Ishikawa (cell line): Measurements from ENCODE around the gene ATG7.

Source experiments
- CEBPB ChIP-seq: IDR thresholded peaks from 2 replicates; pipeline ENCODE4 v1.6.1; 2012
- CREB1 ChIP-seq: IDR thresholded peaks from 2 replicates; pipeline ENCODE4 v1.6.1; 2012; ENCODE audit warnings: low read depth
- EP300 ChIP-seq: IDR thresholded peaks from 2 replicates; pipeline ENCODE4 v1.6.1; 2012; ENCODE audit warnings: borderline replicate concordance
- FOXM1 ChIP-seq: IDR thresholded peaks from 2 replicates; pipeline ENCODE4 v1.6.1; 2012; ENCODE audit warnings: low read depth, borderline replicate concordance
- MAX ChIP-seq: IDR thresholded peaks from 2 replicates; pipeline ENCODE4 v1.6.1; 2012
- RAD21 ChIP-seq: IDR thresholded peaks from 2 replicates; pipeline ENCODE4 v1.6.1; 2012; ENCODE audit warnings: low read depth
- TAF1 ChIP-seq: IDR thresholded peaks from 2 replicates; pipeline ENCODE4 v1.6.1; 2012; ENCODE audit warnings: low read depth, mild to moderate bottlenecking
- TF ChIP-seq, protein P1 (sequence below): IDR thresholded peaks from 2 replicates; pipeline ENCODE4 v1.6.1; 2012; ENCODE audit warnings: low read depth, mild to moderate bottlenecking
- TF ChIP-seq, protein P2 (sequence below): IDR thresholded peaks from 2 replicates; pipeline ENCODE4 v1.6.1; 2012

DNA sequence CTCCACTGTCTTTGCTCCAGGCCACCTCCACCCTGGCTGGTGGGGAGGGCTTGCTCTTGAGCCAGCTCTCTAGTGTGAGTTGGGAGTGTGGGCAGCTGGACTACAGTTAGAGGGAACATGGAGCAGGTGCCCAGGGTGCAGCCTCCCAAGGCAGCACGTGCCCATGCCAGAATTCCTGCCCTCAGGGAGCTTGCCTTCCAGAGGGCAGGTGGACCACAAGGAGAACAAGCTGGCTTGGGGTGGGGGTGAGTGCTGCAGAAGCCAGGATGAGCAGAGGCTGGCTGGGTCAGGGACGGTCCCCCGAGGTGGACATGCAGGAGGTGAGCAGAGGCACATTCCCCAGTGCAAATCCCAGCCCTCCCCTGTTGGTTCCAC lies 282.0 kb downstream of the ATG7 start:
- TF ChIP-seq MAX (no peak), CREB1 (no peak), EP300 (no peak), FOXM1 (no peak), RAD21 (no peak), CEBPB (no peak), TAF1 (no peak)
- TF ChIP-seq, protein P1, sequence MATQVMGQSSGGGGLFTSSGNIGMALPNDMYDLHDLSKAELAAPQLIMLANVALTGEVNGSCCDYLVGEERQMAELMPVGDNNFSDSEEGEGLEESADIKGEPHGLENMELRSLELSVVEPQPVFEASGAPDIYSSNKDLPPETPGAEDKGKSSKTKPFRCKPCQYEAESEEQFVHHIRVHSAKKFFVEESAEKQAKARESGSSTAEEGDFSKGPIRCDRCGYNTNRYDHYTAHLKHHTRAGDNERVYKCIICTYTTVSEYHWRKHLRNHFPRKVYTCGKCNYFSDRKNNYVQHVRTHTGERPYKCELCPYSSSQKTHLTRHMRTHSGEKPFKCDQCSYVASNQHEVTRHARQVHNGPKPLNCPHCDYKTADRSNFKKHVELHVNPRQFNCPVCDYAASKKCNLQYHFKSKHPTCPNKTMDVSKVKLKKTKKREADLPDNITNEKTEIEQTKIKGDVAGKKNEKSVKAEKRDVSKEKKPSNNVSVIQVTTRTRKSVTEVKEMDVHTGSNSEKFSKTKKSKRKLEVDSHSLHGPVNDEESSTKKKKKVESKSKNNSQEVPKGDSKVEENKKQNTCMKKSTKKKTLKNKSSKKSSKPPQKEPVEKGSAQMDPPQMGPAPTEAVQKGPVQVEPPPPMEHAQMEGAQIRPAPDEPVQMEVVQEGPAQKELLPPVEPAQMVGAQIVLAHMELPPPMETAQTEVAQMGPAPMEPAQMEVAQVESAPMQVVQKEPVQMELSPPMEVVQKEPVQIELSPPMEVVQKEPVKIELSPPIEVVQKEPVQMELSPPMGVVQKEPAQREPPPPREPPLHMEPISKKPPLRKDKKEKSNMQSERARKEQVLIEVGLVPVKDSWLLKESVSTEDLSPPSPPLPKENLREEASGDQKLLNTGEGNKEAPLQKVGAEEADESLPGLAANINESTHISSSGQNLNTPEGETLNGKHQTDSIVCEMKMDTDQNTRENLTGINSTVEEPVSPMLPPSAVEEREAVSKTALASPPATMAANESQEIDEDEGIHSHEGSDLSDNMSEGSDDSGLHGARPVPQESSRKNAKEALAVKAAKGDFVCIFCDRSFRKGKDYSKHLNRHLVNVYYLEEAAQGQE = no peak
- TF ChIP-seq, protein P2, sequence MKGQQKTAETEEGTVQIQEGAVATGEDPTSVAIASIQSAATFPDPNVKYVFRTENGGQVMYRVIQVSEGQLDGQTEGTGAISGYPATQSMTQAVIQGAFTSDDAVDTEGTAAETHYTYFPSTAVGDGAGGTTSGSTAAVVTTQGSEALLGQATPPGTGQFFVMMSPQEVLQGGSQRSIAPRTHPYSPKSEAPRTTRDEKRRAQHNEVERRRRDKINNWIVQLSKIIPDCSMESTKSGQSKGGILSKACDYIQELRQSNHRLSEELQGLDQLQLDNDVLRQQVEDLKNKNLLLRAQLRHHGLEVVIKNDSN = no peak
